Activated CD4-positive, alpha-beta T cell treated with anti-CD3 and anti-CD28 coated beads for 4 hours (primary cell): Measurements from ENCODE around the gene SMYD5.
A peak's percentile ranks its signal among the peaks of the same experiment; 100 is the strongest.

Experiments used
- DNase-seq, 2 donors: peaks; one replicate each; pipeline ENCODE4 v3.0.0-alpha.2; 2020

SMYD5 gene

GRCh38 chr2:73208258-73208657 is 5.8 kb upstream of the SMYD5 start:
- no peak for DNase-seq

- no peak for DNase-seq
Observed at GRCh38 chr2:73210019-73210418, 4.0 kb upstream of the SMYD5 start.

- no peak for DNase-seq
Observed at GRCh38 chr2:73210696-73211095, 3.3 kb upstream of the SMYD5 start.

- no peak for DNase-seq
Observed at GRCh38 chr2:73212098-73212447, 2.0 kb upstream of the SMYD5 start.

- peak; percentile 62 to 68 for DNase-seq
Observed at GRCh38 chr2:73212448-73213176, 1.4 kb upstream of the SMYD5 start.

GRCh38 chr2:73215254-73215653 is 1.2 kb downstream of the SMYD5 start:
- no peak for DNase-seq

GRCh38 chr2:73217160-73217559 is 3.1 kb downstream of the SMYD5 start:
- DNase-seq = no peak

GRCh38 chr2:73217826-73218225 is 3.8 kb downstream of the SMYD5 start:
- DNase-seq = no peak

GRCh38 chr2:73218298-73218697 is 4.3 kb downstream of the SMYD5 start:
- no peak for DNase-seq

- DNase-seq = no peak
Observed at GRCh38 chr2:73223821-73224220, 9.8 kb downstream of the SMYD5 start.

- no peak for DNase-seq
Observed at GRCh38 chr2:73225513-73226360, 11.7 kb downstream of the SMYD5 start.

GRCh38 chr2:73227086-73227485 is 13.0 kb downstream of the SMYD5 start:
- DNase-seq = no peak

GRCh38 chr2:73228631-73229030 is 14.6 kb downstream of the SMYD5 start:
- no peak for DNase-seq

GRCh38 chr2:73232403-73233153 is 18.5 kb downstream of the SMYD5 start:
- DNase-seq = peak in 1 of 2 donors; percentile 27

GRCh38 chr2:73233154-73233931 is 19.3 kb downstream of the SMYD5 start, which contains the start of gene PRADC1:
Gene PRADC1 (minus strand): TSS chr2:73233239. CDS start chr2:73233160, 79 bp downstream.
- DNase-seq = peak; percentile 91 to 93

GRCh38 chr2:73233932-73234832 is 20.1 kb downstream of the SMYD5 start, which contains the start of gene CCT7:
Gene CCT7 (plus strand): TSS chr2:73234308. CDS start chr2:73234379, 71 bp downstream.
- peak; percentile 85 to 86 for DNase-seq

GRCh38 chr2:73235315-73236028 is 21.4 kb downstream of the SMYD5 start:
- no peak for DNase-seq

GRCh38 chr2:73237168-73237567 is 23.1 kb downstream of the SMYD5 start:
- DNase-seq = no peak

- no peak for DNase-seq
Observed at GRCh38 chr2:73238149-73238548, 24.1 kb downstream of the SMYD5 start.

- DNase-seq = no peak
Observed at GRCh38 chr2:73238976-73239375, 24.9 kb downstream of the SMYD5 start.

- DNase-seq = no peak
Observed at GRCh38 chr2:73239776-73240175, 25.7 kb downstream of the SMYD5 start.
